GM12801 (cell line): ENCODE data around the gene MED6.

Source experiments
- CTCF ChIP-seq: IDR thresholded peaks from one replicate; pipeline ENCODE4 v1.5.1; 2011; ENCODE audit warnings: control low read depth; ENCODE audit not compliant: insufficient read length; ENCODE audit errors: extremely low read depth

MED6 gene

DNA sequence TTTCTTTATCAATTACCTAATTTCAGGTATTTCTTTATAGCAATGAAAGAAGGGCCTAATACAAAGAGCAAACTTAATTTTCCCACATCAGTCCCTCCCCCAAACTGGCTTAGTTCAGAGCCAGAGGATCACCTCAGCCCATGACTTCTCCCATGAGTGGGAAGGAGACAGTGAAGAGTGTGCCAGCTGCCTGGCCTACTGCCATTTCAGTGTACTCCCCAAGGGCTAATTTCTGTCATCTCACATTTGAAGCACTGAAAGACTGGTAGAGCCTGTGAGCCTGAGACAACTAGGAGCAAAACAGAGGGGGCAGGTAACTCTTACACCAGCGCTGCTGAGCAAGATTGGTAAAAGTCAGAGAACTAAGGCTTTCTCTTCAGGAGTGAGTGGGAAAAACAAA is 36.6 kb downstream of the MED6 start:
- no peak for TF ChIP-seq CTCF

GRCh38 chr14:70563417-70563816 is 37.0 kb downstream of the MED6 start:
- TF ChIP-seq CTCF = no peak

- TF ChIP-seq CTCF = no peak
Measured at GRCh38 chr14:70558356-70558755, 42.1 kb downstream of the MED6 start.

GRCh38 chr14:70555890-70556289 is 44.6 kb downstream of the MED6 start:
- no peak for TF ChIP-seq CTCF

- no peak for TF ChIP-seq CTCF
Measured at GRCh38 chr14:70538087-70538486, 62.4 kb downstream of the MED6 start.

GRCh38 chr14:70536830-70537229 is 63.6 kb downstream of the MED6 start:
- TF ChIP-seq CTCF = no peak

DNA sequence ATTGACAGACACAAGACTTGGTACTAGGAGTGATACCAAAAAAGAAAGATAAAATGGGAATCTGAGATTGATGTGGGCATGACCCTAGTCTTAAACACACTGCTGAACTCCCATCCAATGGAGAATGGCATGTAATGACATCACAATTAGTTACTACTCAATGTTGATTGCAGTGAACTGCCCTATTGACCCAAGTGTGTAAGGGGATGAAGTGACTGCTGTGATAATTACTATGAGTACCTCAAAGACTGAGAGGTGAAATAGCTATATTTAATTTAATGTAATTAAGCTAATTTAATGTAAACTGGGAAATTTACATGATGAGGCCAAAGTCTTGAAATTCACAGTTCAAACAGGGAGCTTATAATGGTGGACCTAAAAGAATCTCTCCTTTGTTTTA is 65.6 kb downstream of the MED6 start, which contains the start of gene ADAM20:
Gene ADAM20 (minus strand): TSS at position 101 of the 400 bp plus-strand sequence. CDS start 10,247 bp downstream, outside the sequence.
- no peak for TF ChIP-seq CTCF
